ENCODE data around the gene HOXB8. TPM values are rescaled to one million over a fixed set of nuclear protein-coding genes. Genes with fewer than 3 reads are reported as not detected.
A peak's percentile ranks its signal among the peaks of the same experiment; 100 is the strongest.

HOXB8 gene
- total and polyA plus RNA-seq, 8 donors: 0.09 to 0.15 (median 0.12) TPM; not detected in 5

GRCh38 chr17:48627118-48627597 is 12.1 kb upstream of the HOXB8 start:
- H3K9me3 ChIP-seq: no peaks in the 10 kb centered on the region
- H3K27me3 ChIP-seq: peaks cover 0 to 68% (median 26%) of the 10 kb centered on the region in 4 donors
- no peak overlapping the region for H3K4me3 ChIP-seq
- H3K36me3 ChIP-seq: no peaks in the 10 kb centered on the region
- intact Hi-C loops (cut with DNase I): no loop called here
- FAIRE-seq (no peak), DNase-seq (no peak), ATAC-seq (no peak)
- WGBS, 2 donors: 8 to 11% methylated on average over 5 of the region's 5 CpGs
- H3K4me1 ChIP-seq: peaks cover 8 to 15% (median 12%) of the 10 kb centered on the region in 3 donors
- no peak overlapping the region for H3K27ac ChIP-seq
- no peak for TF ChIP-seq CTCF (IDR thresholded peaks at IDR 0.05)

GRCh38 chr17:48626245-48627117 is 11.4 kb upstream of the HOXB8 start, which contains the start of gene HOXB9:
TSS of gene HOXB9 (minus strand) at chr17:48626358. CDS start at chr17:48626269, 89 bp downstream.
- Histone ChIP-seq H3K27me3 (peaks cover 0 to 71% (median 27%) of the 10 kb centered on the region in 4 donors), H3K4me3 (peak within 1 kb of the TSS in 2 of 4 donors; percentile 26 to 33), H3K27ac (no peak within 1 kb of the TSS), H3K9me3 (no peaks in the 10 kb centered on the region), H3K4me1 (peaks cover 8 to 15% (median 12%) of the 10 kb centered on the region in 3 donors), H3K36me3 (no peaks in the 10 kb centered on the region)
- TF ChIP-seq CTCF (IDR thresholded peaks at IDR 0.05): no peak
- 4 to 5% methylated on average over 46 to 50 of the region's 50 CpGs for WGBS, 2 donors
- FAIRE-seq: no peak
- intact Hi-C loops (cut with DNase I): no loop called here
- no peak for DNase-seq
- peak in 1 of 4 donors; percentile 12 for ATAC-seq

- no peak for FAIRE-seq
- Histone ChIP-seq H3K9me3 (no peaks in the 10 kb centered on the region), H3K36me3 (no peaks in the 10 kb centered on the region), H3K27ac (no peak overlapping the region), H3K4me1 (peaks cover 8 to 15% (median 12%) of the 10 kb centered on the region in 3 donors), H3K27me3 (peaks cover 0 to 69% (median 26%) of the 10 kb centered on the region in 4 donors), H3K4me3 (peak overlapping the region in 2 of 4 donors; percentile 26 to 33)
- TF ChIP-seq CTCF (IDR thresholded peaks at IDR 0.05): no peak
- 1% methylated on average over 67 to 69 of the region's 69 CpGs for WGBS, 2 donors
- ATAC-seq: peak; percentile 69 to 88 (median 78)
- intact Hi-C loops (cut with DNase I): no loop called here
- peak in 1 of 6 donors; percentile 78 for DNase-seq
Measured at GRCh38 chr17:48625495-48626244, 10.6 kb upstream of the HOXB8 start.

- no peak for TF ChIP-seq CTCF (IDR thresholded peaks at IDR 0.05)
- WGBS, 2 donors: 3% methylated on average over 55 to 66 of the region's 66 CpGs
- ATAC-seq (peak; percentile 33 to 58 (median 47)), DNase-seq (peak in 1 of 6 donors; percentile 62), FAIRE-seq (no peak)
- intact Hi-C loops (cut with DNase I): no loop called here
- H3K9me3 ChIP-seq: no peaks in the 10 kb centered on the region
- H3K4me3 ChIP-seq: peak overlapping the region in 2 of 4 donors; percentile 26 to 33
- H3K4me1 ChIP-seq: peaks cover 8 to 15% (median 12%) of the 10 kb centered on the region in 3 donors
- H3K36me3 ChIP-seq: no peaks in the 10 kb centered on the region
- H3K27ac ChIP-seq: no peak overlapping the region
- peaks cover 0 to 71% (median 26%) of the 10 kb centered on the region in 4 donors for H3K27me3 ChIP-seq
Measured at GRCh38 chr17:48624544-48625494, 9.7 kb upstream of the HOXB8 start.

All from pancreas (tissue), 10 donors.